Measurements from ENCODE around the gene WDR83. TPM values are rescaled to one million over a fixed set of nuclear protein-coding genes. Genes with fewer than 3 reads are reported as not detected.
"Not testable (repeated sequence)": the region's sequence is repeated elsewhere in the genome, so short reads cannot be mapped to it uniquely, and the experiment has no call there.

WDR83 gene
- polyA plus RNA-seq: 10 to 100 TPM; 10.9 to 23.8 (median 19.9) TPM
- long read RNA-seq, donor 1: 0 reads
- long read RNA-seq, donor 2: 0 reads
- long read RNA-seq, donor 3, partial matches to known transcripts: 0 of 3 reads
- long read RNA-seq, donor 3, other reads (novel, unspliced or antisense): 0 of 3 reads
- long read RNA-seq, donor 4, partial matches to known transcripts: 0 of 6 reads
- long read RNA-seq, donor 4, other reads (novel, unspliced or antisense): 6 of 6 reads
- long read RNA-seq, donor 5, partial matches to known transcripts: 77 of 146 reads
- long read RNA-seq, donor 5, other reads (novel, unspliced or antisense): 67 of 146 reads
- long read RNA-seq, donor 6, partial matches to known transcripts: 0 of 3 reads
- long read RNA-seq, donor 6, other reads (novel, unspliced or antisense): 0 of 3 reads
- long read RNA-seq, donor 7, partial matches to known transcripts: 695 of 780 reads
- long read RNA-seq, donor 7, other reads (novel, unspliced or antisense): 81 of 780 reads
- long read RNA-seq, donor 8: 0 reads
- long read RNA-seq, donor 9, partial matches to known transcripts: 37 of 76 reads
- long read RNA-seq, donor 9, other reads (novel, unspliced or antisense): 39 of 76 reads
- long read RNA-seq, donor 10, partial matches to known transcripts: 341 of 348 reads
- long read RNA-seq, donor 10, other reads (novel, unspliced or antisense): 5 of 348 reads

GRCh38 chr19:12666265-12667048, at the start of gene WDR83, which contains the start of gene MAN2B1:
WDR83 (plus strand) TSS chr19:12666807; CDS start chr19:12669791, 2,984 bp downstream.
MAN2B1 (minus strand) TSS chr19:12666742; CDS start chr19:12666701, 41 bp downstream.
- H3K27me3 ChIP-seq (ENCODE audit: control insufficient read depth in 3 of 3, insufficient read depth in 3 of 3, low read length in 3 of 3): no peaks in the 10 kb centered on the region
- peak within 1 kb of the TSS; percentile 77 to 83 (median 82) for H3K4me3 ChIP-seq (ENCODE audit: low read depth in 1 of 3, low read length in 3 of 3)
- FAIRE-seq: no peak
- 0 to 2% (median 1%) methylated on average over 44 to 46 of the region's 46 CpGs for WGBS, 3 donors
- H3K36me3 ChIP-seq (ENCODE audit: control insufficient read depth in 3 of 3, insufficient read depth in 2 of 3, low read depth in 1 of 3, low read length in 3 of 3): peaks cover 2 to 61% (median 4%) of the 10 kb centered on the region in 3 donors
- peak; percentile 80 to 93 for DNase-seq
- no peaks in the 10 kb centered on the region for H3K9me3 ChIP-seq (ENCODE audit: control insufficient read depth in 2 of 2, insufficient read depth in 1 of 2, low read depth in 1 of 2, low read length in 1 of 2)
- peaks cover 10 to 22% (median 12%) of the 10 kb centered on the region in 3 donors for H3K4me1 ChIP-seq (ENCODE audit: control insufficient read depth in 3 of 3, insufficient read depth in 2 of 3, low read depth in 1 of 3, low read length in 2 of 3)
- H3K27ac ChIP-seq (ENCODE audit: low read depth in 1 of 3, low read length in 2 of 3): peak within 1 kb of the TSS in 2 of 3 donors; percentile 50 to 66

- Histone ChIP-seq H3K9me3 (ENCODE audit: control insufficient read depth in 2 of 2, insufficient read depth in 1 of 2, low read depth in 1 of 2, low read length in 1 of 2) (peaks cover 0 to 17% of the 10 kb centered on the region in 2 donors), H3K27me3 (ENCODE audit: control insufficient read depth in 3 of 3, insufficient read depth in 3 of 3, low read length in 3 of 3) (no peaks in the 10 kb centered on the region), H3K4me1 (ENCODE audit: control insufficient read depth in 3 of 3, insufficient read depth in 2 of 3, low read depth in 1 of 3, low read length in 2 of 3) (peaks cover 0 to 6% (median 0%) of the 10 kb centered on the region in 3 donors), H3K36me3 (ENCODE audit: control insufficient read depth in 3 of 3, insufficient read depth in 2 of 3, low read depth in 1 of 3, low read length in 3 of 3) (peaks cover 4 to 35% (median 4%) of the 10 kb centered on the region in 3 donors), H3K27ac (ENCODE audit: low read depth in 1 of 3, low read length in 2 of 3) (no peak overlapping the region), H3K4me3 (ENCODE audit: low read depth in 1 of 3, low read length in 3 of 3) (no peak overlapping the region)
- 79 to 100% (median 86%) methylated on average over 4 of the region's 4 CpGs for WGBS, 3 donors
- FAIRE-seq (no peak), DNase-seq (no peak)
Measured at GRCh38 chr19:12617646-12618045, 49.0 kb upstream of the WDR83 start.

GRCh38 chr19:12621253-12622024, 45.2 kb upstream of the WDR83 start:
- not testable (repeated sequence) for FAIRE-seq; H3K27me3 ChIP-seq (ENCODE audit: control insufficient read depth in 3 of 3, insufficient read depth in 3 of 3, low read length in 3 of 3); DNase-seq; H3K4me3 ChIP-seq (ENCODE audit: low read depth in 1 of 3, low read length in 3 of 3); H3K4me1 ChIP-seq (ENCODE audit: control insufficient read depth in 3 of 3, insufficient read depth in 2 of 3, low read depth in 1 of 3, low read length in 2 of 3); H3K27ac ChIP-seq (ENCODE audit: low read depth in 1 of 3, low read length in 2 of 3)
- peaks cover 11 to 48% (median 14%) of the 10 kb centered on the region in 3 donors for H3K36me3 ChIP-seq (ENCODE audit: control insufficient read depth in 3 of 3, insufficient read depth in 2 of 3, low read depth in 1 of 3, low read length in 3 of 3)
- 76 to 95% (median 85%) methylated on average over 10 to 26 of the region's 26 CpGs for WGBS, 3 donors
- peaks cover 0 to 38% of the 10 kb centered on the region in 2 donors for H3K9me3 ChIP-seq (ENCODE audit: control insufficient read depth in 2 of 2, insufficient read depth in 1 of 2, low read depth in 1 of 2, low read length in 1 of 2)

- DNase-seq (no peak), FAIRE-seq (no peak)
- H3K27ac ChIP-seq (ENCODE audit: low read depth in 1 of 3, low read length in 2 of 3): no peak overlapping the region
- no peak overlapping the region for H3K4me3 ChIP-seq (ENCODE audit: low read depth in 1 of 3, low read length in 3 of 3)
- H3K27me3 ChIP-seq (ENCODE audit: control insufficient read depth in 3 of 3, insufficient read depth in 3 of 3, low read length in 3 of 3): no peaks in the 10 kb centered on the region
- WGBS, 3 donors: 92 to 98% (median 92%) methylated on average over 4 of the region's 4 CpGs
- peaks cover 18 to 54% (median 27%) of the 10 kb centered on the region in 3 donors for H3K36me3 ChIP-seq (ENCODE audit: control insufficient read depth in 3 of 3, insufficient read depth in 2 of 3, low read depth in 1 of 3, low read length in 3 of 3)
- H3K4me1 ChIP-seq (ENCODE audit: control insufficient read depth in 3 of 3, insufficient read depth in 2 of 3, low read depth in 1 of 3, low read length in 2 of 3): no peaks in the 10 kb centered on the region
- peaks cover 0 to 57% of the 10 kb centered on the region in 2 donors for H3K9me3 ChIP-seq (ENCODE audit: control insufficient read depth in 2 of 2, insufficient read depth in 1 of 2, low read depth in 1 of 2, low read length in 1 of 2)
Measured at GRCh38 chr19:12623361-12624031, 43.1 kb upstream of the WDR83 start.

- FAIRE-seq: no peak
- Histone ChIP-seq H3K9me3 (ENCODE audit: control insufficient read depth in 2 of 2, insufficient read depth in 1 of 2, low read depth in 1 of 2, low read length in 1 of 2) (peaks cover 0 to 54% of the 10 kb centered on the region in 2 donors), H3K27me3 (ENCODE audit: control insufficient read depth in 3 of 3, insufficient read depth in 3 of 3, low read length in 3 of 3) (no peaks in the 10 kb centered on the region), H3K27ac (ENCODE audit: low read depth in 1 of 3, low read length in 2 of 3) (no peak overlapping the region), H3K36me3 (ENCODE audit: control insufficient read depth in 3 of 3, insufficient read depth in 2 of 3, low read depth in 1 of 3, low read length in 3 of 3) (peaks cover 18 to 58% (median 37%) of the 10 kb centered on the region in 3 donors), H3K4me1 (ENCODE audit: control insufficient read depth in 3 of 3, insufficient read depth in 2 of 3, low read depth in 1 of 3, low read length in 2 of 3) (no peaks in the 10 kb centered on the region), H3K4me3 (ENCODE audit: low read depth in 1 of 3, low read length in 3 of 3) (no peak overlapping the region)
- no peak for DNase-seq
- WGBS, 3 donors: 85 to 91% (median 87%) methylated on average over 8 of the region's 8 CpGs
Measured at GRCh38 chr19:12626958-12627357, 39.6 kb upstream of the WDR83 start.

GRCh38 chr19:12628040-12629022, 38.3 kb upstream of the WDR83 start:
- peaks cover 0 to 44% of the 10 kb centered on the region in 2 donors for H3K9me3 ChIP-seq (ENCODE audit: control insufficient read depth in 2 of 2, insufficient read depth in 1 of 2, low read depth in 1 of 2, low read length in 1 of 2)
- H3K27me3 ChIP-seq (ENCODE audit: control insufficient read depth in 3 of 3, insufficient read depth in 3 of 3, low read length in 3 of 3): no peaks in the 10 kb centered on the region
- WGBS, 3 donors: 97 to 99% (median 98%) methylated on average over 17 of the region's 17 CpGs
- no peaks in the 10 kb centered on the region for H3K4me1 ChIP-seq (ENCODE audit: control insufficient read depth in 3 of 3, insufficient read depth in 2 of 3, low read depth in 1 of 3, low read length in 2 of 3)
- H3K36me3 ChIP-seq (ENCODE audit: control insufficient read depth in 3 of 3, insufficient read depth in 2 of 3, low read depth in 1 of 3, low read length in 3 of 3): peaks cover 18 to 53% (median 35%) of the 10 kb centered on the region in 3 donors
- H3K27ac ChIP-seq (ENCODE audit: low read depth in 1 of 3, low read length in 2 of 3): no peak overlapping the region
- peak overlapping the region in 1 of 3 donors; percentile 15 for H3K4me3 ChIP-seq (ENCODE audit: low read depth in 1 of 3, low read length in 3 of 3)
- no peak for FAIRE-seq
- no peak for DNase-seq
